Lung (tissue), 12 donors: Measurements from ENCODE around the gene NSUN7. TPM values are rescaled to one million over a fixed set of nuclear protein-coding genes. Genes with fewer than 3 reads are reported as not detected.

Experiments
- ATAC-seq: fragments of 200-7000 bp; cut with Tn5 transposase; one replicate; pipeline ENCODE4 v1.9.1; 2020; ENCODE audit warnings: moderate number of reproducible peaks; ENCODE audit not compliant: insufficient read depth, low FRiP score
- DNase-seq, 3 donors: peaks; one replicate each; pipeline ENCODE4 v3.0.0-alpha.2; 2013 to 2017
- H3K27ac ChIP-seq, 2 donors: one replicate each; pipeline ENCODE4 v1.5.1; 2013; ENCODE audit warnings: mild to moderate bottlenecking in 2 of 2, moderate library complexity in 2 of 2, control low read depth in 1 of 2, inconsistent platforms in 1 of 2, low read depth in 1 of 2, low read length in 1 of 2
- H3K27me3 ChIP-seq, 3 donors: one replicate each; pipeline ENCODE4 v1.5.1; 2013; ENCODE audit warnings: low read length in 2 of 3; ENCODE audit not compliant: control insufficient read depth in 3 of 3, insufficient read depth in 3 of 3
- H3K36me3 ChIP-seq, 4 donors: one replicate each; pipeline ENCODE4 v1.5.1; 2013; ENCODE audit warnings: low read length in 4 of 4, mild to moderate bottlenecking in 1 of 4, moderate library complexity in 1 of 4; ENCODE audit not compliant: control insufficient read depth in 4 of 4, insufficient read depth in 4 of 4
- H3K4me1 ChIP-seq, 5 donors: one replicate each; pipeline ENCODE4 v1.5.1; 2013; ENCODE audit warnings: low read length in 5 of 5, mild to moderate bottlenecking in 2 of 5, moderate library complexity in 1 of 5; ENCODE audit not compliant: control insufficient read depth in 5 of 5, insufficient read depth in 5 of 5
- H3K4me3 ChIP-seq: one replicate; pipeline ENCODE4 v1.5.1; 2013; ENCODE audit warnings: mild to moderate bottlenecking, control low read depth, moderate library complexity
- H3K9ac ChIP-seq, 2 donors: one replicate each; pipeline ENCODE4 v1.5.1; 2013; ENCODE audit warnings: low read length in 2 of 2, control low read depth in 1 of 2; ENCODE audit not compliant: insufficient read depth in 1 of 2
- H3K9me3 ChIP-seq, 4 donors: one replicate each; pipeline ENCODE4 v1.5.1; 2013; ENCODE audit warnings: low read length in 3 of 4, mild to moderate bottlenecking in 1 of 4, moderate library complexity in 1 of 4; ENCODE audit not compliant: control insufficient read depth in 4 of 4, insufficient read depth in 3 of 4
- WGBS, 2 donors: extraction: QIAGEN DNeasy Blood & Tissue Kit; methylation state at CpG; one replicate each; pipeline ENCODE4 v1.1.7; 2013; 5-methylcytosine and 5-hydroxymethylcytosine counted together
- polyA plus RNA-seq, 2 donors: library from polyadenylated mRNA; stranded (reverse); fragments of 200-250 nt; gene quantifications; one replicate each; pipeline ENCODE4 v1.2.1, GENCODE V29; 2013
- total RNA-seq, 2 donors: library from RNA; depleted of rRNA in 1 of 2; stranded (reverse); fragments of >200 nt in 1 of 2; gene quantifications; one replicate each; pipeline ENCODE4 v1.2.1, GENCODE V29; 2014 to 2021
- TF ChIP-seq, protein P1 (sequence below): IDR thresholded peaks from 2 replicates; pipeline ENCODE4 v1.5.1; 2012; ENCODE audit warnings: mild to moderate bottlenecking; ENCODE audit errors: control extremely low read depth, extremely low read depth
- donor health status: control.
- donor health status: control.
- donor health status: Bipolar disorder and iron deficiency.
- donor health status: healthy.
- donor health status: DM: yes; HTN: yes; CAD: no.

NSUN7 gene
- total and polyA plus RNA-seq, 4 donors: 6.5 to 20.5 (median 11.2) TPM

DNA sequence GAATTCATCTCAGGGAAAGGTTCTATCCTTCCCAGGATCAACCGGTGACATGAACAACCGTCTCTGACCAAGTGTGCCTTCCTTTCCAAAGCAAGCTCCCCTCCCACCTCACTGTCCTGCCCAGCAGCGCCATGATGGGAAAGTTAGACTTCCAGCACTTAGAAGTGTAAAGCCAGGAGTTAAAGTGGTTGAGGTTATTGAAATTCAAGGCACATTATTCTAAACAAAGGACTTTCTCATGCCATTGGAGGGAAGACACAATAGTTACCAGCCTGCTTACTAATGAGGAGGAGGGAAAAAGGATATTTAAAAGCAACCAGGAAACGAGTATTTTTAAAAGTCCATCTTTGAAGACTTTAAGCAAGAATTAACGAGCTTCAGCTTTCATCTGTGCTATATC, 96.8 kb downstream of the NSUN7 start:
- H3K9me3 ChIP-seq: no peaks in the 10 kb centered on the region
- no peak overlapping the region for H3K27ac ChIP-seq
- no peak for DNase-seq
- WGBS, 2 donors: 91 to 93% methylated on average over 5 of the region's 5 CpGs
- no peaks in the 10 kb centered on the region for H3K27me3 ChIP-seq
- peaks cover 0 to 8% (median 2%) of the 10 kb centered on the region in 5 donors for H3K4me1 ChIP-seq
- no peak overlapping the region for H3K4me3 ChIP-seq
- H3K9ac ChIP-seq: no peak overlapping the region
- TF ChIP-seq, protein P1, sequence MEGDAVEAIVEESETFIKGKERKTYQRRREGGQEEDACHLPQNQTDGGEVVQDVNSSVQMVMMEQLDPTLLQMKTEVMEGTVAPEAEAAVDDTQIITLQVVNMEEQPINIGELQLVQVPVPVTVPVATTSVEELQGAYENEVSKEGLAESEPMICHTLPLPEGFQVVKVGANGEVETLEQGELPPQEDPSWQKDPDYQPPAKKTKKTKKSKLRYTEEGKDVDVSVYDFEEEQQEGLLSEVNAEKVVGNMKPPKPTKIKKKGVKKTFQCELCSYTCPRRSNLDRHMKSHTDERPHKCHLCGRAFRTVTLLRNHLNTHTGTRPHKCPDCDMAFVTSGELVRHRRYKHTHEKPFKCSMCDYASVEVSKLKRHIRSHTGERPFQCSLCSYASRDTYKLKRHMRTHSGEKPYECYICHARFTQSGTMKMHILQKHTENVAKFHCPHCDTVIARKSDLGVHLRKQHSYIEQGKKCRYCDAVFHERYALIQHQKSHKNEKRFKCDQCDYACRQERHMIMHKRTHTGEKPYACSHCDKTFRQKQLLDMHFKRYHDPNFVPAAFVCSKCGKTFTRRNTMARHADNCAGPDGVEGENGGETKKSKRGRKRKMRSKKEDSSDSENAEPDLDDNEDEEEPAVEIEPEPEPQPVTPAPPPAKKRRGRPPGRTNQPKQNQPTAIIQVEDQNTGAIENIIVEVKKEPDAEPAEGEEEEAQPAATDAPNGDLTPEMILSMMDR: no peak
- no peak for ATAC-seq
- peaks cover 0 to 4% (median 0%) of the 10 kb centered on the region in 4 donors for H3K36me3 ChIP-seq

GRCh38 chr4:40848251-40848650, 98.5 kb downstream of the NSUN7 start:
- Histone ChIP-seq H3K9ac (no peak overlapping the region), H3K36me3 (peaks cover 0 to 4% (median 0%) of the 10 kb centered on the region in 4 donors), H3K9me3 (no peaks in the 10 kb centered on the region), H3K27me3 (no peaks in the 10 kb centered on the region), H3K27ac (no peak overlapping the region), H3K4me3 (no peak overlapping the region), H3K4me1 (peaks cover 0 to under 1% (median 0%) of the 10 kb centered on the region in 5 donors)
- ATAC-seq: no peak
- TF ChIP-seq, protein P1: no peak
- WGBS, 2 donors: 81 to 82% methylated on average over 5 of the region's 5 CpGs
- DNase-seq: no peak

DNA sequence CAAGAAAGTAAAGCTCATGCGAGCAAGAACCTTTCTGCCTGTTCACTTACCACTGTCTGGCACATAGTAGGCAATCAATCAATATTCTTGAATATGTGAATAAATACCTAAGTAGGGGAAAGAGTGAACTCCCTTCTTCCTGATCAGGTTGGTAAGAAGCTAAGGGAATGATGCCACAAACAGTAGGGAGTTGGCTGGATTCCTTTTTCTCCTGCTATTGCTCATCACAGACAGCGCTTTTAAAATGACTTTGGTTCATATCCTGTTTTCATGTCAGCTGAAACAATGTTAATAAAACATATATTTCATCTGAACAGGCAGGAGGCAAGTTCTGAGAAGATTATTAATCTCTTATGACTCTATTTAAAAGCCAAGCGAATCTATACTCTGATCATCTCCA, 99.2 kb downstream of the NSUN7 start:
- H3K9ac ChIP-seq: no peak overlapping the region
- TF ChIP-seq, protein P1: no peak
- WGBS, 2 donors: 77 to 86% methylated on average over 3 of the region's 3 CpGs
- no peak overlapping the region for H3K27ac ChIP-seq
- no peak overlapping the region for H3K4me3 ChIP-seq
- no peak for DNase-seq
- H3K9me3 ChIP-seq: no peaks in the 10 kb centered on the region
- H3K27me3 ChIP-seq: no peaks in the 10 kb centered on the region
- no peaks in the 10 kb centered on the region for H3K4me1 ChIP-seq
- peaks cover 0 to 4% (median 0%) of the 10 kb centered on the region in 4 donors for H3K36me3 ChIP-seq
- no peak for ATAC-seq

GRCh38 chr4:40850496-40850895, 100.7 kb downstream of the NSUN7 start:
- no peaks in the 10 kb centered on the region for H3K9me3 ChIP-seq
- TF ChIP-seq, protein P1: no peak
- H3K9ac ChIP-seq: no peak overlapping the region
- H3K36me3 ChIP-seq: peaks cover 0 to 3% (median 0%) of the 10 kb centered on the region in 4 donors
- no peak overlapping the region for H3K27ac ChIP-seq
- no peaks in the 10 kb centered on the region for H3K27me3 ChIP-seq
- DNase-seq (no peak), ATAC-seq (no peak)
- no peaks in the 10 kb centered on the region for H3K4me1 ChIP-seq
- no peak overlapping the region for H3K4me3 ChIP-seq
- 81 to 86% methylated on average over 4 of the region's 4 CpGs for WGBS, 2 donors
